Suprapubic skin (tissue), 4 donors: ENCODE data around the gene GEMIN4. TPM values are rescaled to one million over a fixed set of nuclear protein-coding genes. Genes with fewer than 3 reads are reported as not detected.

Experiments used
- DNase-seq, 2 donors: peaks; one replicate each; pipeline ENCODE4 v3.0.0-alpha.2; 2019; ENCODE audit warnings: low spot score in 2 of 2
- H3K27ac ChIP-seq: fragments of 200-600 bp; sonication (generic); one replicate; pipeline ENCODE4 v1.5.1; 2019
- H3K27me3 ChIP-seq: fragments of 200-600 bp; sonication (generic); one replicate; pipeline ENCODE4 v1.5.1; 2019
- H3K36me3 ChIP-seq: fragments of 200-600 bp; sonication (generic); one replicate; pipeline ENCODE4 v1.5.1; 2019
- H3K4me1 ChIP-seq: fragments of 200-600 bp; sonication (generic); one replicate; pipeline ENCODE4 v1.5.1; 2019
- H3K4me3 ChIP-seq: fragments of 200-600 bp; sonication (generic); one replicate; pipeline ENCODE4 v1.5.1; 2019; ENCODE audit warnings: mild to moderate bottlenecking
- H3K9me3 ChIP-seq: fragments of 200-600 bp; sonication (generic); one replicate; pipeline ENCODE4 v1.5.1; 2019
- EP300 ChIP-seq: sonication (generic); formaldehyde crosslinking; IDR thresholded peaks from one replicate; pipeline ENCODE4 v1.6.1; 2017; ENCODE audit warnings: antibody characterized with exemption
- POLR2A ChIP-seq, 2 donors: fragments of 450-650 bp; IDR thresholded peaks; one replicate each; pipeline ENCODE4 v1.6.1; 2017; ENCODE audit warnings: antibody characterized with exemption in 2 of 2, mild to moderate bottlenecking in 2 of 2, moderate library complexity in 2 of 2
- POLR2AphosphoS5 ChIP-seq, 3 donors: sonication (generic); formaldehyde crosslinking; IDR thresholded peaks; one replicate each; pipeline ENCODE4 v1.6.1; 2017; ENCODE audit warnings: antibody characterized with exemption in 3 of 3
- WGBS: methylation state at CpG from one replicate; pipeline ENCODE4 v1.1.5; 2018; 5-methylcytosine and 5-hydroxymethylcytosine counted together
- total RNA-seq, 4 donors: library from RNA; depleted of rRNA; stranded (reverse); fragments of >200 nt; gene quantifications; one replicate each; pipeline ENCODE4 v1.1.0, GENCODE V29; 2016
- TF ChIP-seq, protein P1 (sequence below), 2 donors: fragments of 200-600 bp in 1 of 2; fragments of 450-650 bp in 1 of 2; sonication (generic) in 1 of 2; IDR thresholded peaks; one replicate each; pipeline ENCODE4 v1.5.1; 2016 to 2019; ENCODE audit warnings: antibody characterized with exemption in 2 of 2, mild to moderate bottlenecking in 1 of 2, moderate library complexity in 1 of 2

The GEMIN4 gene
- total RNA-seq, 4 donors from 2014 or later = 37.2 to 56.4 (median 48.7) TPM

GRCh38 chr17:797236-797840 lies 45.3 kb upstream of the GEMIN4 start:
- 79% methylated on average over 21 of the region's 22 CpGs for WGBS
- H3K4me1 ChIP-seq = peaks cover 11% of the 10 kb centered on the region
- peaks cover 19% of the 10 kb centered on the region for H3K36me3 ChIP-seq
- H3K27ac ChIP-seq = no peak overlapping the region
- H3K4me3 ChIP-seq = no peak overlapping the region
- H3K9me3 ChIP-seq = no peaks in the 10 kb centered on the region
- no peaks in the 10 kb centered on the region for H3K27me3 ChIP-seq
- no peak for TF ChIP-seq POLR2A (IDR thresholded peaks at IDR 0.05)
- no peak for TF ChIP-seq POLR2AphosphoS5 (IDR thresholded peaks at IDR 0.05)
- TF ChIP-seq, protein P1, sequence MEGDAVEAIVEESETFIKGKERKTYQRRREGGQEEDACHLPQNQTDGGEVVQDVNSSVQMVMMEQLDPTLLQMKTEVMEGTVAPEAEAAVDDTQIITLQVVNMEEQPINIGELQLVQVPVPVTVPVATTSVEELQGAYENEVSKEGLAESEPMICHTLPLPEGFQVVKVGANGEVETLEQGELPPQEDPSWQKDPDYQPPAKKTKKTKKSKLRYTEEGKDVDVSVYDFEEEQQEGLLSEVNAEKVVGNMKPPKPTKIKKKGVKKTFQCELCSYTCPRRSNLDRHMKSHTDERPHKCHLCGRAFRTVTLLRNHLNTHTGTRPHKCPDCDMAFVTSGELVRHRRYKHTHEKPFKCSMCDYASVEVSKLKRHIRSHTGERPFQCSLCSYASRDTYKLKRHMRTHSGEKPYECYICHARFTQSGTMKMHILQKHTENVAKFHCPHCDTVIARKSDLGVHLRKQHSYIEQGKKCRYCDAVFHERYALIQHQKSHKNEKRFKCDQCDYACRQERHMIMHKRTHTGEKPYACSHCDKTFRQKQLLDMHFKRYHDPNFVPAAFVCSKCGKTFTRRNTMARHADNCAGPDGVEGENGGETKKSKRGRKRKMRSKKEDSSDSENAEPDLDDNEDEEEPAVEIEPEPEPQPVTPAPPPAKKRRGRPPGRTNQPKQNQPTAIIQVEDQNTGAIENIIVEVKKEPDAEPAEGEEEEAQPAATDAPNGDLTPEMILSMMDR (IDR thresholded peaks at IDR 0.05) = no peak
- no peak for TF ChIP-seq EP300
- no peak for DNase-seq

DNA sequence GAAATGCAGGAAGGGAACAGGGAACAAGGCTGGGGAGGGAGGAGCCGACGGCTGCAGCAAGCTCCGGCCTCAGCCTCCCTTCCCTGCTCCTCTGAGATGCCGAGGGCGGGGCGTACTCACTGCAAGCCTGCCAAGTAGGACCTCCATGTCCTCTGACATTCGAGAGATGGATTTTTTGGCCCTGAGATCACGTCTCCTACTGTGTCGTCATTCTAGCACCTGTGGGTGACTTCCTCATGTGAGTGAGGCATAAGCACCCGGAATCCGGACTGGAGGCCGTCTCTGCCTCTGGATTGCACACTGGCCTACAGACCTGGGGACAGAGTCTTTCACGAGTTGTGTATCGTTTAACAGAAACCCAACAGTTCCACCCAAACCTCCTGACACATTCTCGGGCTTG lies 44.5 kb upstream of the GEMIN4 start:
- H3K27ac ChIP-seq = no peak overlapping the region
- H3K36me3 ChIP-seq = peaks cover 26% of the 10 kb centered on the region
- 81% methylated on average over 15 of the region's 15 CpGs for WGBS
- H3K9me3 ChIP-seq = no peaks in the 10 kb centered on the region
- H3K4me1 ChIP-seq = peaks cover 11% of the 10 kb centered on the region
- H3K4me3 ChIP-seq = no peak overlapping the region
- no peaks in the 10 kb centered on the region for H3K27me3 ChIP-seq
- TF ChIP-seq POLR2A (IDR thresholded peaks at IDR 0.05) (no peak), POLR2AphosphoS5 (IDR thresholded peaks at IDR 0.05) (no peak), EP300 (no peak)
- TF ChIP-seq, protein P1 (IDR thresholded peaks at IDR 0.05) = no peak
- no peak for DNase-seq

DNA sequence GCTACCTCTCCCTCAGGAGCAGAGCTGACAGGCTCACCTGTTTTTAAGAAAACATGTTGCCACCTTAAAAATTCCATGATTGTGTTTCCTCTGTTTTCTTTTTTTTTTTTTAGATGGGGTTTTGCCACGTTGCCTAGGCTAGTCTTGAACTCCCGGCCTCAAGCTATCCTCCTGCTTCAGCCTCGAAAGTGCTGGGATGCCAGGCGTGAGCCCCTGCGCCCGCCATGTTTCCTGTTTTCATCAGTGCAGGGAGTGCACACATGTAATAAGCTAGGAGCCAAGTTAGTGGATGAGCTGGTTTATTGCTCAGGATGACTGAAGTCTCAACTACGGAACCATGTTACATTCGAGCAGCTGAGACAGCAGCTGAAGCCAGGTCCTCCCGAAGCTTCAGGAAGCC lies 43.7 kb upstream of the GEMIN4 start:
- no peak overlapping the region for H3K4me3 ChIP-seq
- H3K9me3 ChIP-seq = no peaks in the 10 kb centered on the region
- H3K36me3 ChIP-seq = peaks cover 24% of the 10 kb centered on the region
- 73% methylated on average over 9 of the region's 9 CpGs for WGBS
- no peaks in the 10 kb centered on the region for H3K27me3 ChIP-seq
- H3K27ac ChIP-seq = no peak overlapping the region
- TF ChIP-seq POLR2AphosphoS5 (IDR thresholded peaks at IDR 0.05) (no peak), POLR2A (IDR thresholded peaks at IDR 0.05) (no peak), EP300 (no peak)
- TF ChIP-seq, protein P1 (IDR thresholded peaks at IDR 0.05) = no peak
- no peak for DNase-seq
- peaks cover 16% of the 10 kb centered on the region for H3K4me1 ChIP-seq

DNA sequence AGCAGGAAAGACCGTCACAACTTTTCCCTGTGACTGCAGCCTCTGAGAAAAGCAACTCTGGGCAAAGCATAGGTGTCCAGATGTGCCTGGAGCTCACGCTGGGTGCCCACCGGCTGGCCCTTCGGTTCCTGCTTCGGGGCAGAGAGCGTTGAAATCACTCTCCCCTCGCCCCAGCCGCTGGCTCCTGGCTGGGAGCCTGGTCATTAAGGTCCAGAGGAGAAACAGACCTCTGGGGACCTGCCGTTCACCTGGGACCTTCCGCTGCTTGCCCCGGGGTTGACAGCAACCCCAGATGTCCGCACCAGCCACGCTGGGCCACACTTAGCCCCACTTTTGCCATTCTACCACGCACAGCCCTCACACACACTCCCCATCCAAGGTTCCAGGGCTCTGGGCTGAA lies 43.2 kb upstream of the GEMIN4 start:
- Histone ChIP-seq H3K4me3 (peak overlapping the region; percentile 30), H3K9me3 (no peaks in the 10 kb centered on the region), H3K36me3 (peaks cover 20% of the 10 kb centered on the region), H3K27ac (peak overlapping the region; percentile 51), H3K27me3 (no peaks in the 10 kb centered on the region), H3K4me1 (peaks cover 17% of the 10 kb centered on the region)
- DNase-seq = no peak
- 59% methylated on average over 3 of the region's 14 CpGs for WGBS
- no peak for TF ChIP-seq POLR2AphosphoS5 (IDR thresholded peaks at IDR 0.05)
- TF ChIP-seq EP300 = no peak

DNA sequence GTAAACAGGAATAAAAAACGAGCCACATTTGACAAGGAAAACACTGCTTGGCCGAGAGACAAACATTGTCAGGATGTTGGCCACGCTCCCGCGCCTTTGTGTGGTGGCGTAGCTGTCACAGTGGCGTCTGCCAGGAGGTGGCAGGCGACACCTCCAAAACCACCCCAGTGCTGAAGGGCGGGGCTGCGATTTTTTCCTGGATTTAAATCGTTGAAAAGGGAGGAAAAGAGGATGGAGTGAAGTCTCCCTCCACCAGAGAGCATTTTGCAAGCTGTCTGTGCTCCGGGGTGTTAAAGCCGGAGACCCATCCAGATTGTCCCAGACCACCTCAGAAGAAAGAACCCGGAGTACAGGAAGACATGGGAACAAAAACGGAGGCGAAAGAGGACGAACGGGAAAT lies 42.8 kb upstream of the GEMIN4 start:
- Histone ChIP-seq H3K4me1 (peaks cover 19% of the 10 kb centered on the region), H3K4me3 (peak overlapping the region; percentile 30), H3K36me3 (peaks cover 20% of the 10 kb centered on the region), H3K27me3 (no peaks in the 10 kb centered on the region), H3K9me3 (no peaks in the 10 kb centered on the region), H3K27ac (peak overlapping the region; percentile 51)
- WGBS = 4% methylated on average over 18 of the region's 18 CpGs
- DNase-seq = peak; percentile 92 to 94
- TF ChIP-seq, protein P1 (IDR thresholded peaks at IDR 0.05) = peak; percentile 83 to 86
- TF ChIP-seq POLR2AphosphoS5 (IDR thresholded peaks at IDR 0.05) (peak in 2 of 3 donors; percentile 59 to 66), POLR2A (IDR thresholded peaks at IDR 0.05) (no peak), EP300 (no peak)
